HG02759 (cell line): ENCODE data around the gene EFNA5.

Source experiments
- ATAC-seq: cut with Tn5 transposase; IDR thresholded peaks from one replicate; pipeline ENCODE4 v1.9.1; 2021; ENCODE audit warnings: mild to moderate bottlenecking, moderate library complexity; ENCODE audit not compliant: unreplicated experiment

EFNA5 gene

GRCh38 chr5:107549567-107549966 lies 121.2 kb downstream of the EFNA5 start:
- ATAC-seq, result no peak

GRCh38 chr5:107548477-107548876 lies 122.3 kb downstream of the EFNA5 start:
- no peak for ATAC-seq

GRCh38 chr5:107546719-107547118 lies 124.0 kb downstream of the EFNA5 start:
- no peak for ATAC-seq

GRCh38 chr5:107545486-107545885 lies 125.3 kb downstream of the EFNA5 start:
- ATAC-seq, result no peak

GRCh38 chr5:107544967-107545366 lies 125.8 kb downstream of the EFNA5 start:
- ATAC-seq, result no peak

- no peak for ATAC-seq
Observed at GRCh38 chr5:107544476-107544875, 126.3 kb downstream of the EFNA5 start.

- ATAC-seq, result no peak
Observed at GRCh38 chr5:107543868-107544267, 126.9 kb downstream of the EFNA5 start.

- ATAC-seq, result no peak
Observed at GRCh38 chr5:107542831-107543231, 127.9 kb downstream of the EFNA5 start.

- ATAC-seq, result peak; percentile 63
Observed at GRCh38 chr5:107542428-107542827, 128.3 kb downstream of the EFNA5 start.

GRCh38 chr5:107541400-107541799 lies 129.3 kb downstream of the EFNA5 start:
- ATAC-seq, result no peak

- ATAC-seq, result no peak
Observed at GRCh38 chr5:107539726-107540330, 130.9 kb downstream of the EFNA5 start.

- ATAC-seq, result no peak
Observed at GRCh38 chr5:107538805-107539445, 131.8 kb downstream of the EFNA5 start.

GRCh38 chr5:107538331-107538730 lies 132.4 kb downstream of the EFNA5 start:
- ATAC-seq, result no peak

GRCh38 chr5:107535849-107536248 lies 134.9 kb downstream of the EFNA5 start:
- ATAC-seq, result no peak

- no peak for ATAC-seq
Observed at GRCh38 chr5:107533910-107534876, 136.5 kb downstream of the EFNA5 start.

GRCh38 chr5:107532916-107533315 lies 137.8 kb downstream of the EFNA5 start:
- no peak for ATAC-seq

- no peak for ATAC-seq
Observed at GRCh38 chr5:107532169-107532878, 138.4 kb downstream of the EFNA5 start.

GRCh38 chr5:107531308-107531707 lies 139.4 kb downstream of the EFNA5 start:
- no peak for ATAC-seq

GRCh38 chr5:107529618-107530017 lies 141.1 kb downstream of the EFNA5 start:
- ATAC-seq, result no peak

- ATAC-seq, result no peak
Observed at GRCh38 chr5:107526270-107526937, 144.3 kb downstream of the EFNA5 start.
